ENCODE data around the gene RNF217. TPM values are rescaled to one million over a fixed set of nuclear protein-coding genes. Genes with fewer than 3 reads are reported as not detected.

RNF217 gene
- total RNA-seq, 1 donor from 2014 or later = 51.5 TPM

DNA sequence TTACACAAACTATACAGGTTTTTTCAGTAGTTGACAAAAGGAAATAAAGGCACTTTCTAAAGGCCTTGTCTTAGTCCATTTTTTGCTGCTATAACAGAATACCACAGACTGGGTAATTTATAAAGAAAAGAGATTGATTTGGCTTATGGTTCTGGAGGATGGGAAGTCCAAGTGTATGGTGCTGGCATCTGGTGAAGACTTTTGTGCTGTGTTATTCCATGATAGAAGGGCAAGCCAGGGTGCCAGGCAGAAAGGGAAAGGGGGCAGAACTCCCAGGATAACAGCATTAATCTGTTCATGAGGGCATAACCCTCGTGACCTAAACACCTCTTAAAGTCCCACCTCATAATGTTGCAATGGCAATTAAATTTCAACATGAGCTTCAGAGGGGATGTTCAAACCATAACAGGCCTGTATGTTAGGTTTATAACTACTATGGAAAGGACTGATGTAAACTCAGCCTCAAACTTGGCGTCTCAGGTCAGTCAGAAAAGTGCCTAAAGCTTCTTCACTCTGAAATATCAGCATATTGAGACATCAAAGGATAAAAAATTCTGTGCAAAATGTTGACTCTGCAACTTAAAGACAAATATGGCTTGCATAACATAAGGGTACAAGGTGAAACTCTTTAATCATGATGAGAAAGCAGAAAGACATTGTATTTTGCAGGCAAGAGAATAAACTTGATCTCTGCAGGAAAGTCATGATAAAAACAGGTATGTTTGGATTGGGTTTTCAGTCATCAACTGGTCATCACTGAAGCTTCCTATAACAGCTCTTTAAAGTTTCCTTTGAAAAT, 42.8 kb downstream of the RNF217 start:
- H3K36me3 Mint-ChIP-seq (ENCODE audit: low read depth) = peaks cover 4% of the 10 kb centered on the region
- H3K4me1 Mint-ChIP-seq (ENCODE audit: low read depth) = peaks cover 63% of the 10 kb centered on the region
- H3K4me3 Mint-ChIP-seq (ENCODE audit: unreplicated experiment) = no peak overlapping the region

DNA sequence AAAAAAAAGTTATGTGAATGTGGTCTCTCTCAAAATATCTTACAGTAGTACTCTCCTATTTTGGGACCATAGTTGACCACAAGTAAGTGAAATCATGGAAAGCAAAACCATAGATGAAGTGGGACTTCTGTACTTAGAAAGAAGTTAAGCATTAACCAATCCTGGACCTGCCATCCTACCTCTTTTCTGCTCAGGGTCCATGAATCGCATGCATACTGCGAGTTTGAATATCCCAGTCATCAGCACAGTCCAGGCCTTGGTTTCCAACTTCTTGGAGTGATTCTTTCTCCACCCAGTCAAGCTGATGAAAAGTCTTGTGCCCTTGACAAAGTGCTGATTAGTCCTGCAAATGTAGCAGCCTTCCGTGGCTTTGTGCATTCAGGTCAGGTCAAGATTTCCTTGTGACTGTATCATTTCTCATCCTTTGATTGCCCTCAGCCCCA, 46.0 kb downstream of the RNF217 start:
- Mint-ChIP-seq H3K27me3 (ENCODE audit: low read depth) (no peaks in the 10 kb centered on the region), H3K4me1 (ENCODE audit: low read depth) (peaks cover 53% of the 10 kb centered on the region), H3K36me3 (ENCODE audit: low read depth) (peaks cover 5% of the 10 kb centered on the region), H3K4me3 (ENCODE audit: unreplicated experiment) (no peak overlapping the region), H3K27ac (ENCODE audit: unreplicated experiment) (peak overlapping the region; percentile 68), H3K9me3 (ENCODE audit: low read depth) (peaks cover 2% of the 10 kb centered on the region)
- TF ChIP-seq, protein P1, sequence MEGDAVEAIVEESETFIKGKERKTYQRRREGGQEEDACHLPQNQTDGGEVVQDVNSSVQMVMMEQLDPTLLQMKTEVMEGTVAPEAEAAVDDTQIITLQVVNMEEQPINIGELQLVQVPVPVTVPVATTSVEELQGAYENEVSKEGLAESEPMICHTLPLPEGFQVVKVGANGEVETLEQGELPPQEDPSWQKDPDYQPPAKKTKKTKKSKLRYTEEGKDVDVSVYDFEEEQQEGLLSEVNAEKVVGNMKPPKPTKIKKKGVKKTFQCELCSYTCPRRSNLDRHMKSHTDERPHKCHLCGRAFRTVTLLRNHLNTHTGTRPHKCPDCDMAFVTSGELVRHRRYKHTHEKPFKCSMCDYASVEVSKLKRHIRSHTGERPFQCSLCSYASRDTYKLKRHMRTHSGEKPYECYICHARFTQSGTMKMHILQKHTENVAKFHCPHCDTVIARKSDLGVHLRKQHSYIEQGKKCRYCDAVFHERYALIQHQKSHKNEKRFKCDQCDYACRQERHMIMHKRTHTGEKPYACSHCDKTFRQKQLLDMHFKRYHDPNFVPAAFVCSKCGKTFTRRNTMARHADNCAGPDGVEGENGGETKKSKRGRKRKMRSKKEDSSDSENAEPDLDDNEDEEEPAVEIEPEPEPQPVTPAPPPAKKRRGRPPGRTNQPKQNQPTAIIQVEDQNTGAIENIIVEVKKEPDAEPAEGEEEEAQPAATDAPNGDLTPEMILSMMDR (IDR thresholded peaks at IDR 0.05) = no peak
- no peak for DNase-seq (ENCODE audit: low spot score)

More for the DNA sequence above, 42.8 kb downstream of the RNF217 start:
- Mint-ChIP-seq H3K27me3 (ENCODE audit: low read depth) (no peaks in the 10 kb centered on the region), H3K27ac (ENCODE audit: unreplicated experiment) (peak overlapping the region; percentile 25), H3K9me3 (ENCODE audit: low read depth) (peaks cover 2% of the 10 kb centered on the region)
- no peak for DNase-seq (ENCODE audit: low spot score)
- TF ChIP-seq, protein P1 (IDR thresholded peaks at IDR 0.05) = no peak

GRCh38 chr6:125008957-125009356, 46.7 kb downstream of the RNF217 start:
- Mint-ChIP-seq H3K4me1 (ENCODE audit: low read depth) (peaks cover 60% of the 10 kb centered on the region), H3K36me3 (ENCODE audit: low read depth) (peaks cover 5% of the 10 kb centered on the region), H3K27ac (ENCODE audit: unreplicated experiment) (peak overlapping the region; percentile 87), H3K9me3 (ENCODE audit: low read depth) (peaks cover 2% of the 10 kb centered on the region), H3K4me3 (ENCODE audit: unreplicated experiment) (no peak overlapping the region), H3K27me3 (ENCODE audit: low read depth) (no peaks in the 10 kb centered on the region)
- no peak for DNase-seq (ENCODE audit: low spot score)
- TF ChIP-seq, protein P1 (IDR thresholded peaks at IDR 0.05) = no peak

DNA sequence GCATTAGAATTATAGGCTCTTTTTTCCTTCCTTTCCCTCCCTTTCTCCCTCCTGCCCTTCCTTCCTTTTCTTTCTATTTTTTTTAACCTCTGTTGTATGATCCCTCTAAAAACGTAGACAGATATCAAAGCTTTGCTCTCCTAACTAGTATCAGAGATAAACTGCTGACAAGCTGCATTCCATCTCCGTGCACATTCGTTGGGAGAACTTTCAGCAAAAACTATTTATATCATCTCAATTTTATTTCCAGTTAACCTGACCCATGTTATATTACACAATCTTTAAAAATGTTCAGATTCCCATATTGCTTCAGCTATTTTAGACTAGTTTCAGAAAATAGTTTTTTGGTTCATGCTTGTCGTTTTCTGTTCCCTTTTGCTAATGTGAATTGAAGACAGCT, 47.3 kb downstream of the RNF217 start:
- peaks cover 3% of the 10 kb centered on the region for H3K36me3 Mint-ChIP-seq (ENCODE audit: low read depth)
- TF ChIP-seq, protein P1 (IDR thresholded peaks at IDR 0.05) = no peak
- H3K4me1 Mint-ChIP-seq (ENCODE audit: low read depth) = peaks cover 62% of the 10 kb centered on the region
- no peak for DNase-seq (ENCODE audit: low spot score)
- no peaks in the 10 kb centered on the region for H3K27me3 Mint-ChIP-seq (ENCODE audit: low read depth)
- H3K27ac Mint-ChIP-seq (ENCODE audit: unreplicated experiment) = peak overlapping the region; percentile 87
- H3K9me3 Mint-ChIP-seq (ENCODE audit: low read depth) = peaks cover 2% of the 10 kb centered on the region
- peak overlapping the region; percentile 53 for H3K4me3 Mint-ChIP-seq (ENCODE audit: unreplicated experiment)

GRCh38 chr6:125013938-125014660, 51.9 kb downstream of the RNF217 start:
- TF ChIP-seq, protein P1 (IDR thresholded peaks at IDR 0.05) = no peak
- H3K9me3 Mint-ChIP-seq (ENCODE audit: low read depth) = no peaks in the 10 kb centered on the region
- peaks cover 3% of the 10 kb centered on the region for H3K36me3 Mint-ChIP-seq (ENCODE audit: low read depth)
- no peak overlapping the region for H3K4me3 Mint-ChIP-seq (ENCODE audit: unreplicated experiment)
- no peak for DNase-seq (ENCODE audit: low spot score)
- H3K27me3 Mint-ChIP-seq (ENCODE audit: low read depth) = no peaks in the 10 kb centered on the region
- H3K4me1 Mint-ChIP-seq (ENCODE audit: low read depth) = peaks cover 51% of the 10 kb centered on the region
- peak overlapping the region; percentile 50 for H3K27ac Mint-ChIP-seq (ENCODE audit: unreplicated experiment)

Measured in chondrocyte (in vitro differentiated cells).